GM12891 (cell line): ENCODE measurements around the gene NPR2.

Source experiments
- POLR2A ChIP-seq: IDR thresholded peaks from 2 replicates; pipeline ENCODE4 v1.6.1; 2011; ENCODE audit warnings: low read depth, low read length, control low read depth
- POLR2AphosphoS5 ChIP-seq: IDR thresholded peaks from 2 replicates; pipeline ENCODE4 v1.6.1; 2011; ENCODE audit warnings: low read depth, low read length, control low read depth

GRCh38 chr9:35790385-35791296, 750 bp upstream of the NPR2 start:
- TF ChIP-seq POLR2AphosphoS5 = no peak
- TF ChIP-seq POLR2A = no peak
